Left ventricle myocardium inferior (tissue), 1 donor: ENCODE results near the gene ITPKB. TPM values are rescaled to one million over a fixed set of nuclear protein-coding genes. Genes with fewer than 3 reads are reported as not detected.
"Not testable (repeated sequence)": the region's sequence is repeated elsewhere in the genome, so short reads cannot be mapped to it uniquely, and the experiment has no call there.

Source experiments
- DNase-seq: peaks from one replicate; pipeline ENCODE4 v3.0.0-alpha.2; 2020
- H3K27ac ChIP-seq: fragments of 200-600 bp; replicated peaks from 2 replicates; pipeline ENCODE4 v1.8.0; 2021
- H3K27me3 ChIP-seq: fragments of 200-600 bp; 2 replicates; pipeline ENCODE4 v1.8.0; 2021; ENCODE audit warnings: low read depth
- H3K36me3 ChIP-seq: fragments of 200-600 bp; 2 replicates; pipeline ENCODE4 v1.8.0; 2021
- H3K4me1 ChIP-seq: fragments of 200-600 bp; 2 replicates; pipeline ENCODE4 v1.8.0; 2021
- H3K4me3 ChIP-seq: fragments of 200-600 bp; 2 replicates; pipeline ENCODE4 v1.8.0; 2021; ENCODE audit warnings: mild to moderate bottlenecking, moderate library complexity
- H3K9me3 ChIP-seq: fragments of 200-600 bp; replicated peaks from 2 replicates; pipeline ENCODE4 v1.8.0; 2021
- CTCF ChIP-seq: fragments of 200-600 bp; IDR thresholded peaks from 2 replicates; pipeline ENCODE4 v1.8.0; 2021; ENCODE audit warnings: antibody characterized with exemption, mild to moderate bottlenecking, borderline replicate concordance
- intact Hi-C: fragments of 100-400 bp; cut with micrococcal nuclease; formaldehyde crosslinking; loops from one replicate; pipeline ENCODE4 v1.11.0; 2022
- total RNA-seq: library from RNA; stranded (reverse); fragmentation: NEBNext Ultra II Directional; extraction: Animal tissue kit (Norgen Biotek cat#: 25700); gene quantifications from one replicate; pipeline ENCODE4 v1.2.1, GENCODE V29; 2021
- donor health status: DM: no; HTN: yes; CAD: no; lungs with severe emphysema.

Gene ITPKB
- total RNA-seq, 1 donor from 2014 or later = 15.7 TPM

GRCh38 chr1:226622012-226622411 lies 117.1 kb downstream of the ITPKB start:
- Histone ChIP-seq H3K27me3 (no peaks in the 10 kb centered on the region), H3K36me3 (no peaks in the 10 kb centered on the region), H3K9me3 (peaks cover 15% of the 10 kb centered on the region), H3K4me1 (peaks cover 9% of the 10 kb centered on the region), H3K27ac (no peak overlapping the region), H3K4me3 (no peak overlapping the region)
- intact Hi-C loops = no loop called here
- no peak for TF ChIP-seq CTCF
- no peak for DNase-seq

GRCh38 chr1:226619031-226619430 lies 120.1 kb downstream of the ITPKB start:
- no peaks in the 10 kb centered on the region for H3K4me1 ChIP-seq
- intact Hi-C loops = no loop called here
- no peak for DNase-seq
- no peak overlapping the region for H3K4me3 ChIP-seq
- H3K36me3 ChIP-seq = no peaks in the 10 kb centered on the region
- no peak overlapping the region for H3K27ac ChIP-seq
- H3K9me3 ChIP-seq = peaks cover 15% of the 10 kb centered on the region
- no peaks in the 10 kb centered on the region for H3K27me3 ChIP-seq
- TF ChIP-seq CTCF = no peak

DNA sequence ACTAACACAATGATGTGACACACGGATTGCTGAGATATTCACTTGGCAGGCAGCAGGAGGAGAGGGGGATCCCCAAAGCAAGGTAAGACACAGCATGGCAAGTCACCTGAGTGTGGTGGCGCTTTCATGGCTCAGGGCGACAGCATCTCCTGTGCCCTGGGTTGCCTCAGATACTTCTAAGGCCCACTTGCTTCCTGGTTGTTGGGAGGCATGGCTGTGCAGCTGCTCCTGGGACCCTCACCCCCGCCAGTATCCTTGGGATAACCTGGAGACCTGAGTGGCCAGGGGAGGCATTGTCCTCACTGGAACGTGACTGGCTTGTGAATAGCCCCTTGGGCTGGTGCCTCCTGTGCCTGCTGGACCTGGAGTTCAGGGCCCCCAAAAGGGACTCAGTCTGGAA lies 120.7 kb downstream of the ITPKB start:
- Histone ChIP-seq H3K27ac (no peak overlapping the region), H3K9me3 (peaks cover 15% of the 10 kb centered on the region), H3K4me1 (no peaks in the 10 kb centered on the region), H3K27me3 (no peaks in the 10 kb centered on the region), H3K4me3 (no peak overlapping the region), H3K36me3 (no peaks in the 10 kb centered on the region)
- no peak for DNase-seq
- intact Hi-C loops = no loop called here
- no peak for TF ChIP-seq CTCF

DNA sequence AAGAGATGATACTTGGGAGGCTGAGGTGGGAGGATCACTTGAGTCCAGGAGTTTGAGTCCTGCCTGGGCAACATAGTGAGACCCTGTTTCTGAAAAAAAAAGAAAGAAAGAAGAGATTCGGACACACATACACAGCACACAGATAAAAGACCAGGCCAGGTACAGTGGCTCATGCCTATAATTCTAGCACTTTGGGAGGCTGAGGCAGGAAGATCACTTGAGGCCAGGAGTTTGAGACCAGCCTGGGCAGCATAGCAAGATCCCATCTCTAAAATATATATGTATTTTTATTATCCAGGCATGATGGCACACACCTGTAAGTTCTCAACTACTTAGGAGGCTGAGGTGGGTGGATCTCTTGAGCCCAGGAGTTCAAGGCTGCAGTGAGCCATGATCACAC lies 121.4 kb downstream of the ITPKB start:
- H3K4me3 ChIP-seq, DNase-seq, H3K27me3 ChIP-seq, H3K4me1 ChIP-seq, intact Hi-C loops, H3K36me3 ChIP-seq, H3K27ac ChIP-seq: not testable (repeated sequence)
- H3K9me3 ChIP-seq = peaks cover 15% of the 10 kb centered on the region

GRCh38 chr1:226617109-226617508 lies 122.0 kb downstream of the ITPKB start:
- Histone ChIP-seq H3K27ac (no peak overlapping the region), H3K36me3 (no peaks in the 10 kb centered on the region), H3K4me3 (no peak overlapping the region), H3K4me1 (no peaks in the 10 kb centered on the region), H3K27me3 (no peaks in the 10 kb centered on the region), H3K9me3 (peaks cover 11% of the 10 kb centered on the region)
- DNase-seq = no peak
- TF ChIP-seq CTCF = no peak
- intact Hi-C loops = no loop called here

- Histone ChIP-seq H3K27ac (no peak overlapping the region), H3K4me1 (no peaks in the 10 kb centered on the region)
- intact Hi-C loops = no loop called here
Observed at GRCh38 chr1:226616636-226617035, 122.4 kb downstream of the ITPKB start.

More at GRCh38 chr1:226616636-226617035, 122.4 kb downstream of the ITPKB start:
- TF ChIP-seq CTCF = no peak
- no peaks in the 10 kb centered on the region for H3K36me3 ChIP-seq
- H3K27me3 ChIP-seq = no peaks in the 10 kb centered on the region
- peaks cover 6% of the 10 kb centered on the region for H3K9me3 ChIP-seq
- no peak overlapping the region for H3K4me3 ChIP-seq
- no peak for DNase-seq
